CD4-positive, alpha-beta T cell treated with Interleukin-2 at 100 ng/mL for 4 hours (primary cell): ENCODE data around the gene CSE1L.
"Not testable (repeated sequence)": the region's sequence is repeated elsewhere in the genome, so short reads cannot be mapped to it uniquely, and the experiment has no call there.

Experiments used
- DNase-seq: peaks from one replicate; pipeline ENCODE4 v3.0.0-alpha.2; 2020; ENCODE audit warnings: low spot score

Gene CSE1L

DNA sequence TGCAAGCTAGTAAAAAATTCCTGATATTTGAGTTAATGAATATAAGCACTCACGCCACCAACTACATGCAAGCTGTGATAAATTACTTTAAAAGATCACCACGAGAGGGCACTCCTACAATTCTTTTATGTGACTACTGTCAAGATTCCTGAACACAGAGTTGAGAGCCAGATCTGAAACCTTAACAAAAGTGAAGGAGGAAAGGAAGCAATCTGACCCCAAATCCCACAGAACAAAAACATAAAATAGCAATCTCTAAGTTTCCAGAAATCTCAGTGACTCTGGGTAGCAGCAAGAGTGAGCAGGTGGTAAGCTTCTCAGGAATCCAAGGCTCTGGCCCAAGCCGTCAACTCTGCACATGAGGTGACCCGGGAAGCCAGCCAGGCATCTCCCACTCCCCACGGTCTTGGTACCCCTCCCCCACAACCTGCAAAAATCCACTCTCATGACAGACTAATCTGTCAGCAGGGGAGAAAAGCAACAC is 86.9 kb downstream of the CSE1L start:
- DNase-seq, result peak; percentile 59

DNA sequence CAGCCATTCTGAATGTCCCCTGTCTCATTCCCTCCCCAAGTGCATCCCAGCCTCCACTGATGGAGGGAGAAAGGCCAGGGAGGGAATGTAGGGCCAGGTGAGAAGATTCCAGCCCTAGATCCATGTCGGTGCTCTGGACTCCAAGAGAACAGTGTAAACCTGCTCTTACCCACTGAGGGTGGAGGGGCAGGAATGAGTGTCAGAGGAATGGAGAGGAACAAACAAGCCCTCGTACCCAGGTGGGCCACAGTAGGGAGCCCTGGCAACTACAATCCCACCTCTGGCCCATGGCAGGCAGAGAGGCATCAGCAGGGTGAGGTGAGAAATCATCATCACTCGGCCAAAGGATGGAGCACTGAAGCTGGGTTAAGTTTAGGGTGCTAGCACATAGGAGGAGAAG is 87.5 kb downstream of the CSE1L start:
- no peak for DNase-seq

DNA sequence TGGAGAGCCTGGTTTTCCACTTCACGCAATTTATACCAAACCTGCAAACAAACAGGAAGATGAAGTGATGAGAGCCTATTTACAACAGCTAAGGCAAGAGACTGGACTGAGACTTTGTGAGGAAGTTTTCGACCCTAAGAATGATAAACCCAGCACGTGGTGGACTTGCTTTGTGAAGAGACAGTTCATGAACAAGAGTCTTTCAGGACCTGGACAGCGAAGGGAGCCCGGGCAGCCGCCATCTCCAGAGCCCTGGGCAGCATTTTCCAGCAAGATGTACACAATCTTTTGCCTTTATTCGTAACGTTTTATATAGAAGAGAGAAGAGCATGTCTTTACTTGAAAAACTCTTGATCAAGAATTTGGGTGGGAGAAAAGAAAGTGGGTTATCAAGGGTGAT is 88.7 kb downstream of the CSE1L start:
- not testable (repeated sequence) for DNase-seq

DNA sequence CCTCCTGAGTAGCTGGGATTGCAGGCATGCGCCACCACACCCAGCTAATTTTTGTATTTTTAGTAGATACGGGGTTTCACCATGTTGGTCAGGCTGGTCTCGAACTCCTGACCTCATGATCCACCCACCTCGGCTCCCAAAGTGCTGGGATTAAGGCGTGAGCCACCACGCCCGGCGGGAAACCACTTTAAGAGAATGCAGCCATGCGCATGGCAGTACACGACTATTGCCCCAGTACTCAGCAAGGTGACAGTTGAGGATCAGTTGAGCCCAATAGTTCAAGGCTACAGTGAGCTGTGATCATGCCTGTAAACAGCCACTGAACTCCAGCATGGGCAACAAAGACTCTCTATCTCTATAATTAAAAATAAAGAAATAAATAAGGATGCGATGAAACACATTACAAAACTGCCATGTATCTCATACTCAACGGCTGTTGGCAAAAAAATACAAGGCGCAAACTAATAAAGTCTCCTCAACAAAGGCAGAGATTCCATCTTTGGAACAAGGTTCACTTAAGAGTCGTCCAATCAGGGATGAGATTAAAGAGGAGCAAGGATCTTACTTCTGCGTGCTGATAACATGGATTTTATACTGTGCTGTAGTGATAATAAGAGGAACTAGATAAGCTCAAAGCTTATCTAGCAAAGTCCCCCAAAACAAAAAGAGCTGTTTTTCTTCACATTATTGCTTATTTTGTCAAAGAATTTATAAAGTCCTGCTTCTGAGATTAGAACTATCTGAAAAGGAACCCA is 90.9 kb downstream of the CSE1L start:
- no peak for DNase-seq

DNA sequence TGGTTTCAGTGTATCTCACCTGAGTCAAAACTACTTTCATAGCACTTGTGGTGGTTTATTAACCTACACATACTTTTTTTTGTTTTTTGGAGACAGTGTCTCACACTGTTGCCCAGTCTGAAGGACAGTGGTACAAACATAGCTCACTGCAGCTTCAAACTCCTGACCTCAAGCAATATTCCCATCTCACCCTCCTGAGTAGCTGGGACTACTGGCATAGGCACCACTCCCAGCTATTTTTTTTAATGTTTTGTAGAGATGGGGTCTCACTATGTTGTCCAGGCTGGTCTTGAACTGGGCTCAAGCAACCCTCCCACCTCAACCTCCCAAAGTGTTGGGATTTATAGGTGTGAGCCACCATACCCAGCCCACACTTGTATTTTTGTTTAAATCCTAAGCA is 92.3 kb downstream of the CSE1L start:
- DNase-seq, result no peak

DNA sequence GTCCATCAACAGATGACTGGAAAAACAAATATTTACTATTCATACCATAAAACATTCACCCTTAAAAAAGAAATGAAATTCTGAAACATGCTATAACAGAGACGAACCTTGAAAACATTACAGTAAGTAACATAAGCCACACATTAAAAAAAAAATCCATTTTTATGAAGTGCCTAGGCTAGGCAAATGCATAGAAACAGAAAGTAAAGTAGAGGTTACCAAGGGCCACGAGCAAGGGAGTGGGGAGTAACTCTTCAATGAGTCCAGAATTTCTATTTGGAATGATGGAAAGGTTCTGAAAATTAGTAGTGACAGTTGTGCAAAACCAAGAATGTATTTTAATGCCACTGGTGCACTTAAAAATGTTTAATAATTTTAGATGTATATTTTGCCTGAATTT is 94.3 kb downstream of the CSE1L start:
- DNase-seq, result no peak

DNA sequence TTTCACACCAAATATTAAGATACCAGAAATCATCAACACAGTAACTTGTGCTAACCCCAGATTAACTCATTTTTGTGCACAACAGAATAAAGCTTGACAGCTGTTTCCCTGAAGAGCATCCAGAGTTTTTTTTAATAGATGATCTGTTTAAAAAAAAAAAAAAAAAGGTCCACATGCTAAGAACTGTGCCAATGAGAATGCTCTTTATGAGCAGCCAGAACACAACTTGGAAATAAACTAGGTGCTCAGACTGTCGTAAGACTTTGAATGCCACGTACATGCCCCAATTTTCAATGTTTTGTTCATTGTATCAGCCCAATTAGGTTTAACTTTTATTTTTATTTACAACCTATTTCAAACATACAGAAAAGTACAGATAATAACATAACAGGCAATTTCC is 94.7 kb downstream of the CSE1L start:
- DNase-seq, result no peak
